H1 (cell line): ENCODE results near the gene CUX1. TPM values are rescaled to one million over a fixed set of nuclear protein-coding genes. Genes with fewer than 3 reads are reported as not detected.
A peak's percentile ranks its signal among the peaks of the same experiment; 100 is the strongest.

Source experiments
- CTCF ChIA-PET: fragments of 300-600 bp; sonication (Branson Sonifier 250); formaldehyde crosslinking; loops from one replicate; lab custom pipeline; 2021; ENCODE audit not compliant: partially characterized antibody; lab: Charles Lee
- POLR2A ChIA-PET: fragments of 300-600 bp; sonication (Branson Sonifier 250); formaldehyde crosslinking; loops from one replicate; lab custom pipeline; 2021; ENCODE audit warnings: inconsistent platforms; ENCODE audit not compliant: partially characterized antibody; lab: Charles Lee
- DNase-seq, 2 experiments: peaks; one replicate each; pipeline versions ENCODE4 v3.0.0 to v3.0.0-alpha.2; 2010 to 2022; ENCODE audit warnings: low spot score in 2 of 2, low read depth in 1 of 2, mixed read lengths in 1 of 2
- FAIRE-seq: peaks from 2 replicates; lab custom pipeline; 2011; peaks lifted over from hg19 to GRCh38; lab: Jason Lieb, UNC
- H2AFZ ChIP-seq: 2 replicates; pipeline ENCODE4 v1.8.1; 2012; ENCODE audit warnings: low read length, inconsistent platforms
- H2AK5ac ChIP-seq: 2 replicates; pipeline ENCODE4 v1.6.1; 2013; ENCODE audit warnings: low read depth, low read length
- H2BK120ac ChIP-seq: replicated peaks from 2 replicates; pipeline ENCODE3; 2013; ENCODE audit warnings: low read depth, low read length, inconsistent platforms
- H2BK12ac ChIP-seq: 2 replicates; pipeline ENCODE4 v1.6.1; 2013; ENCODE audit warnings: low read depth, low read length
- H2BK15ac ChIP-seq: 2 replicates; pipeline ENCODE4 v1.6.1; 2013; ENCODE audit warnings: low read length
- H2BK20ac ChIP-seq: 2 replicates; pipeline ENCODE4 v1.6.1; 2013; ENCODE audit warnings: low read length
- H2BK5ac ChIP-seq: 2 replicates; pipeline ENCODE4 v1.6.1; 2013; ENCODE audit warnings: low read depth, low read length
- H3K14ac ChIP-seq: 2 replicates; pipeline ENCODE4 v1.6.1; 2013; ENCODE audit warnings: inconsistent platforms; ENCODE audit not compliant: insufficient read length
- H3K18ac ChIP-seq: 2 replicates; pipeline ENCODE4 v1.6.1; 2013; ENCODE audit warnings: low read length; ENCODE audit errors: extremely low read depth
- H3K23ac ChIP-seq: 2 replicates; pipeline ENCODE4 v1.6.1; 2013; ENCODE audit warnings: inconsistent platforms; ENCODE audit not compliant: insufficient read length
- H3K23me2 ChIP-seq: 2 replicates; pipeline ENCODE4 v1.6.1; 2013; ENCODE audit warnings: low read depth, low read length
- H3K27ac ChIP-seq: 2 replicates; pipeline ENCODE4 v1.6.1; 2011; ENCODE audit warnings: low read depth, low read length, inconsistent platforms
- H3K27me3 ChIP-seq, 4 experiments: replicated peaks in 1 of 4; 1 replicate in 1 of 4; 2 replicates in 3 of 4; pipeline versions ENCODE4 v1.6.1 to v1.8.1; 2011 to 2013; ENCODE audit warnings: low read length in 3 of 4, mild to moderate bottlenecking in 3 of 4, inconsistent platforms in 2 of 4, mixed read lengths in 2 of 4, moderate library complexity in 1 of 4; ENCODE audit not compliant: control insufficient read depth in 3 of 4, insufficient read depth in 3 of 4; ENCODE audit errors: extremely low read depth in 1 of 4
- H3K36me3 ChIP-seq, 4 experiments: 2 replicates each; pipeline versions ENCODE4 v1.6.1 to v1.8.1; 2011 to 2013; ENCODE audit warnings: mild to moderate bottlenecking in 4 of 4, low read length in 3 of 4, moderate library complexity in 2 of 4, control low read depth in 1 of 4, inconsistent platforms in 1 of 4; ENCODE audit not compliant: insufficient read depth in 4 of 4, control insufficient read depth in 2 of 4
- H3K4ac ChIP-seq: replicated peaks from 2 replicates; pipeline ENCODE3; 2013; ENCODE audit warnings: low read length, low read depth, mixed read lengths, inconsistent platforms; ENCODE audit not compliant: insufficient read length
- H3K4me1 ChIP-seq, 4 experiments: replicated peaks in 1 of 4; 1 replicate in 1 of 4; 2 replicates in 3 of 4; pipeline versions ENCODE4 v1.6.1 to v1.8.1; 2011 to 2013; ENCODE audit warnings: low read length in 3 of 4, inconsistent platforms in 2 of 4, mixed read lengths in 1 of 4; ENCODE audit not compliant: insufficient read depth in 4 of 4, control insufficient read depth in 3 of 4
- H3K4me2 ChIP-seq, 2 experiments: 2 replicates each; pipeline versions ENCODE4 v1.6.1 to v1.8.1; 2011 to 2013; ENCODE audit warnings: low read depth in 2 of 2, low read length in 2 of 2, control low read depth in 1 of 2, inconsistent platforms in 1 of 2, mild to moderate bottlenecking in 1 of 2; ENCODE audit not compliant: insufficient read depth in 1 of 2
- H3K4me3 ChIP-seq, 4 experiments: fragments of 200-600, 300-600 bp in 1 of 4; sonication (generic), shearing (Covaris generic), sonication (Bioruptor Twin) in 1 of 4; 2 replicates each; pipeline versions ENCODE4 v1.5.1 to v1.8.1; 2011 to 2016; ENCODE audit warnings: low read length in 4 of 4, low read depth in 3 of 4, control low read depth in 2 of 4, inconsistent platforms in 2 of 4, mild to moderate bottlenecking in 2 of 4, mixed read lengths in 1 of 4, moderate library complexity in 1 of 4; ENCODE audit not compliant: insufficient read depth in 2 of 4; ENCODE audit errors: extremely low read depth in 1 of 4
- H3K56ac ChIP-seq: replicated peaks from 2 replicates; pipeline ENCODE3; 2013; ENCODE audit warnings: low read depth, mild to moderate bottlenecking, mixed read lengths, low read length, inconsistent platforms; ENCODE audit not compliant: insufficient read length
- H3K79me1 ChIP-seq: 2 replicates; pipeline ENCODE4 v1.6.1; 2013; ENCODE audit warnings: low read depth, low read length, control low read depth
- H3K79me2 ChIP-seq, 2 experiments: 2 replicates each; pipeline versions ENCODE4 v1.6.1 to v1.8.1; 2012 to 2013; ENCODE audit warnings: low read length in 2 of 2, mild to moderate bottlenecking in 2 of 2, inconsistent platforms in 1 of 2; ENCODE audit not compliant: insufficient read depth in 2 of 2, control insufficient read depth in 1 of 2
- H3K9ac ChIP-seq, 4 experiments: replicated peaks in 1 of 4; 1 replicate in 1 of 4; 2 replicates in 3 of 4; pipeline versions ENCODE4 v1.6.1 to v1.8.1; 2011 to 2013; ENCODE audit warnings: low read depth in 3 of 4, low read length in 3 of 4, control low read depth in 2 of 4, mild to moderate bottlenecking in 2 of 4, moderate library complexity in 2 of 4, inconsistent platforms in 1 of 4; ENCODE audit errors: extremely low read depth in 1 of 4
- H3K9me3 ChIP-seq, 2 experiments: 2 replicates each; pipeline versions ENCODE4 v1.6.1 to v1.8.1; 2012 to 2013; ENCODE audit warnings: mild to moderate bottlenecking in 2 of 2, moderate library complexity in 2 of 2, control low read depth in 1 of 2, inconsistent platforms in 1 of 2, low read depth in 1 of 2, low read length in 1 of 2, mixed read lengths in 1 of 2; ENCODE audit not compliant: insufficient read depth in 2 of 2
- H4K20me1 ChIP-seq, 2 experiments: replicated peaks in 1 of 2; 2 replicates each; pipeline versions ENCODE3 to v1.8.1; 2011 to 2013; ENCODE audit warnings: inconsistent platforms in 2 of 2, low read length in 2 of 2, mild to moderate bottlenecking in 1 of 2; ENCODE audit not compliant: insufficient read depth in 2 of 2, control insufficient read depth in 1 of 2
- H4K5ac ChIP-seq: 2 replicates; pipeline ENCODE4 v1.6.1; 2013; ENCODE audit warnings: low read length, low read depth, mixed read lengths, inconsistent platforms; ENCODE audit not compliant: insufficient read length
- H4K8ac ChIP-seq: 2 replicates; pipeline ENCODE4 v1.8.0; 2013; ENCODE audit warnings: mild to moderate bottlenecking, moderate library complexity, low read length, inconsistent platforms; ENCODE audit not compliant: insufficient read depth; ENCODE audit errors: extremely low read depth
- H4K91ac ChIP-seq: replicated peaks from 2 replicates; pipeline ENCODE3; 2013; ENCODE audit warnings: low read length, mixed read lengths, inconsistent platforms; ENCODE audit not compliant: insufficient read length
- EGR1 ChIP-seq: IDR thresholded peaks from 2 replicates; pipeline ENCODE4 v1.6.1; 2011; ENCODE audit warnings: low read depth, low read length, borderline replicate concordance
- JUND ChIP-seq: IDR thresholded peaks from 2 replicates; pipeline ENCODE4 v1.6.1; 2011; ENCODE audit warnings: mild to moderate bottlenecking, improper control_type of control experiment, low read length
- KDM1A ChIP-seq: fragments of 200-600, 300-600 bp; sonication (generic); IDR thresholded peaks from 2 replicates; pipeline ENCODE4 v1.7.1; 2016; ENCODE audit warnings: mild to moderate bottlenecking, low read length, borderline replicate concordance
- NRF1 ChIP-seq: IDR thresholded peaks from 2 replicates; pipeline ENCODE4 v1.6.1; 2011; ENCODE audit warnings: mild to moderate bottlenecking, low read depth, low read length, improper control_type of control experiment
- POU5F1 ChIP-seq: IDR thresholded peaks from 2 replicates; pipeline ENCODE4 v1.6.1; 2011; ENCODE audit warnings: low read depth, mild to moderate bottlenecking, low read length, moderate library complexity
- SP4 ChIP-seq: IDR thresholded peaks from 2 replicates; pipeline ENCODE4 v1.6.1; 2012; ENCODE audit warnings: low read length, inconsistent platforms
- SRF ChIP-seq: IDR thresholded peaks from 2 replicates; pipeline ENCODE4 v1.6.1; 2011; ENCODE audit warnings: mild to moderate bottlenecking, low read depth, low read length, moderate library complexity
- TAF1 ChIP-seq: IDR thresholded peaks from 2 replicates; pipeline ENCODE4 v1.6.1; 2011; ENCODE audit warnings: mild to moderate bottlenecking, low read depth, low read length
- TAF7 ChIP-seq: optimal IDR thresholded peaks from 2 replicates; pipeline ENCODE3; 2011; ENCODE audit warnings: low read depth, mild to moderate bottlenecking, inconsistent platforms, low read length, moderate library complexity, borderline replicate concordance
- TBP ChIP-seq: IDR thresholded peaks from 2 replicates; pipeline ENCODE4 v1.6.1; 2011; ENCODE audit warnings: low read depth, low read length, improper control_type of control experiment
- WGBS, 2 experiments: shearing (Covaris generic) in 1 of 2; methylation state at CpG; one replicate each; pipeline versions ENCODE4 v1.1.6 to v1.1.7; 2013 to 2015; ENCODE audit warnings: low lambda C conversion rate in 2 of 2, mixed read lengths in 2 of 2, inconsistent platforms in 1 of 2, low coverage in 1 of 2, missing lambda C conversion rate in 1 of 2; ENCODE audit not compliant: insufficient replicate concordance in 2 of 2, insufficient coverage in 1 of 2, insufficient read length in 1 of 2; ENCODE audit errors: extremely low coverage in 1 of 2, missing lambda C conversion rate in 1 of 2; 5-methylcytosine and 5-hydroxymethylcytosine counted together
- polyA plus RNA-seq, 7 experiments: library from polyadenylated mRNA; depleted of rRNA in 3 of 7; stranded (reverse) in 5 of 7; unstranded in 2 of 7; fragments of >200 nt in 5 of 7; fragments of 200-250 nt in 2 of 7; gene quantifications; 1 replicate in 5 of 7; 2 replicates in 1 of 7; 4 replicates in 1 of 7; pipeline versions ENCODE4 v1.2.1 to v1.2.3, GENCODE V29; 2011 to 2013; ENCODE audit warnings: missing spikeins in 2 of 7, mixed read lengths in 2 of 7
- total RNA-seq: library from RNA; stranded (reverse); fragmentation: NEBNext Ultra II Directional; extraction: Animal tissue kit (Norgen Biotek cat#: 25700); gene quantifications from 2 replicates; pipeline ENCODE4 v1.2.1, GENCODE V29; 2021
- TF ChIP-seq, protein P1 (sequence below): IDR thresholded peaks from 2 replicates; pipeline ENCODE4 v1.6.1; 2012; ENCODE audit warnings: inconsistent platforms
- TF ChIP-seq, protein P2 (sequence below): IDR thresholded peaks from 2 replicates; pipeline ENCODE4 v1.6.1; 2011; ENCODE audit warnings: low read length, improper control_type of control experiment
- TF ChIP-seq, protein P3 (sequence below): IDR thresholded peaks from 2 replicates; pipeline ENCODE4 v1.6.1; 2012; ENCODE audit warnings: inconsistent platforms

CUX1 gene
- total and polyA plus RNA-seq, 2 of the 8 experiments (the other 6 are each of a cell fraction or from before 2014, with no cell fraction given), result 21.6 to 65.9 TPM

DNA sequence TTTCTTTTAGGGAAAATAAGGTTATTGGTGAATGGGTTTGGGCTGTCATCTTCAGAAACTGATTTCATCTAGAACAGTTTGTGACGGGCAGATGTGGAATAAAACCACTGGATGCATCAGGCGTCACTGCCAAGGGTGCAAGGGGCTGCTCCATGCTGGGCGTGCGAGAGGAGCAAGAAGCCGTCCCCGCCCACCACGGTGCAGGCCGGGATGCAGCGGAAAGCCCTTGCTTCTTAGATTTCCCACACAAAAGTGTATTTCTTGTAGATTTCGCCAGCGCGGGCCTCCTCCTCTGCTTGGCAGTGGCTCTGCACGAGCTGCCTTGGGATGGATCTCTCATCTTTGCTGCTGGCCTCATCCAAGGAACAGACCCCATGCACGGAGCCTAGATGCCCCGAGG lies 189.3 kb downstream of the CUX1 start:
- Histone ChIP-seq H3K4ac (no peak overlapping the region), H4K91ac (no peak overlapping the region), H3K23me2 (no peaks in the 10 kb centered on the region), H3K9me3 (no peaks in the 10 kb centered on the region), H3K4me3 (no peak overlapping the region), H4K5ac (no peak overlapping the region), H3K56ac (no peak overlapping the region), H2AK5ac (no peak overlapping the region), H4K8ac (peak overlapping the region; percentile 35), H3K4me2 (no peak overlapping the region), H3K79me1 (no peaks in the 10 kb centered on the region; the same call in 1 of the 2 replicates), H3K9ac (no peak overlapping the region), H3K79me2 (peaks cover 0 to 14% of the 10 kb centered on the region in 2 experiments; a peak in 3 of 4 replicates), H3K18ac (no peak overlapping the region), H2BK15ac (no peak overlapping the region), H3K36me3 (no peaks in the 10 kb centered on the region; a peak in 1 of 8 replicates), H3K27me3 (no peaks in the 10 kb centered on the region), H3K4me1 (0 out of 7 replicates have a peak, but pooled peaks cover 0 to 3% (median 0%) of the 10 kb centered on the region in 4 experiments), H4K20me1 (peaks cover 4 to 5% of the 10 kb centered on the region in 2 experiments), H2BK12ac (no peak overlapping the region), H2BK5ac (no peak overlapping the region; the same call in 1 of the 2 replicates), H2BK20ac (no peak overlapping the region), H3K14ac (no peak overlapping the region), H3K27ac (no peak overlapping the region), H3K23ac (no peak overlapping the region), H2BK120ac (no peak overlapping the region), H2AFZ (no peak overlapping the region)
- no peak for FAIRE-seq
- POLR2A ChIA-PET, result no interaction called here
- no peak for DNase-seq
- CTCF ChIA-PET, result no interaction called here
- WGBS, 2 experiments, result 93% methylated on average over 15 of the region's 15 CpGs; no CpG with 5 or more reads in 1 of the 2 experiments
- TF ChIP-seq, protein P1, sequence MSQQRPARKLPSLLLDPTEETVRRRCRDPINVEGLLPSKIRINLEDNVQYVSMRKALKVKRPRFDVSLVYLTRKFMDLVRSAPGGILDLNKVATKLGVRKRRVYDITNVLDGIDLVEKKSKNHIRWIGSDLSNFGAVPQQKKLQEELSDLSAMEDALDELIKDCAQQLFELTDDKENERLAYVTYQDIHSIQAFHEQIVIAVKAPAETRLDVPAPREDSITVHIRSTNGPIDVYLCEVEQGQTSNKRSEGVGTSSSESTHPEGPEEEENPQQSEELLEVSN, result no peak
- TF ChIP-seq TBP (no peak), TAF1 (no peak), EGR1 (no peak), JUND (no peak), SP4 (no peak), TAF7 (no peak), NRF1 (no peak), POU5F1 (no peak), SRF (no peak), KDM1A (no peak)
- TF ChIP-seq, protein P2, sequence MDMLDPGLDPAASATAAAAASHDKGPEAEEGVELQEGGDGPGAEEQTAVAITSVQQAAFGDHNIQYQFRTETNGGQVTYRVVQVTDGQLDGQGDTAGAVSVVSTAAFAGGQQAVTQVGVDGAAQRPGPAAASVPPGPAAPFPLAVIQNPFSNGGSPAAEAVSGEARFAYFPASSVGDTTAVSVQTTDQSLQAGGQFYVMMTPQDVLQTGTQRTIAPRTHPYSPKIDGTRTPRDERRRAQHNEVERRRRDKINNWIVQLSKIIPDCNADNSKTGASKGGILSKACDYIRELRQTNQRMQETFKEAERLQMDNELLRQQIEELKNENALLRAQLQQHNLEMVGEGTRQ, result no peak
- TF ChIP-seq, protein P3, sequence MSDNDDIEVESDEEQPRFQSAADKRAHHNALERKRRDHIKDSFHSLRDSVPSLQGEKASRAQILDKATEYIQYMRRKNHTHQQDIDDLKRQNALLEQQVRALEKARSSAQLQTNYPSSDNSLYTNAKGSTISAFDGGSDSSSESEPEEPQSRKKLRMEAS, result no peak
